HK-2 (cell line): ENCODE data around the gene REEP1.
A peak's percentile ranks its signal among the peaks of the same experiment; 100 is the strongest.
"Not testable (repeated sequence)": the region's sequence is repeated elsewhere in the genome, so short reads cannot be mapped to it uniquely, and the experiment has no call there.

Source experiments
- DNase-seq: peaks from one replicate; pipeline ENCODE4 v3.0.0-alpha.2; 2018; ENCODE audit not compliant: unreplicated experiment

REEP1 gene

DNA sequence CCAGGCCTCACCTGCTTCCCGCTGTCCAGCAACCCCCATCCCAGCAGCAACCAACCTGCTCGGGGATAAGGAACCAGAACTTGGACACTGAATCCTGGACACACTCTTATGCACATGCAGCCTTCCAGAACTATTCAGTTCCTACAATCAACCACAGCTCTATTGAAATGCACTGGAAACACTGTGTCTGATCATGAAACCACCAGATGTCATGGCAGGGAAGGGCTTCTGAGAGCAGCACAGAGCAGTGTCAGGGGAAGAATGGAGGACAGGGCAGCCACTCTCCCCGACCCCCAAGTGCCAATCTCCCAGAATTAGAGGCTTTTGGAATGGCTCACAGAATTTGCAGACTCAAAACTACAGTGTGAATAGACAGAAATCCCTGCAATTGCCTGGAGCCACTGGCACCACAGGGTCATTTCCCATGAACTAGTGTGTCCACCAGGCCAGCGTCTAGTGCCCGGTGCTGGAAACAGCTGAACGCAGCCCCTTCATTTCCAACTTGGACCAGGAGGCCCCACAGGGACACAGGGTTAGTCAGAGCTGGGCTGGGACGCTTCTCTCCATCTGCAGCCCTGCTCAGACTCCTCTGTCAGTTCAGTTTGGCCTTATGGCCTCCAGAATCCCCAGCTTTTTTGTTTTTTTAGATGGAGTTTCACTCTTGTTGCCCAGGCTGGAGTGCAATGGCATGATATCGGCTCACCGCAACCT, 112.6 kb downstream of the REEP1 start:
- DNase-seq = no peak

GRCh38 chr2:86223927-86224560, 113.4 kb downstream of the REEP1 start:
- DNase-seq = no peak

DNA sequence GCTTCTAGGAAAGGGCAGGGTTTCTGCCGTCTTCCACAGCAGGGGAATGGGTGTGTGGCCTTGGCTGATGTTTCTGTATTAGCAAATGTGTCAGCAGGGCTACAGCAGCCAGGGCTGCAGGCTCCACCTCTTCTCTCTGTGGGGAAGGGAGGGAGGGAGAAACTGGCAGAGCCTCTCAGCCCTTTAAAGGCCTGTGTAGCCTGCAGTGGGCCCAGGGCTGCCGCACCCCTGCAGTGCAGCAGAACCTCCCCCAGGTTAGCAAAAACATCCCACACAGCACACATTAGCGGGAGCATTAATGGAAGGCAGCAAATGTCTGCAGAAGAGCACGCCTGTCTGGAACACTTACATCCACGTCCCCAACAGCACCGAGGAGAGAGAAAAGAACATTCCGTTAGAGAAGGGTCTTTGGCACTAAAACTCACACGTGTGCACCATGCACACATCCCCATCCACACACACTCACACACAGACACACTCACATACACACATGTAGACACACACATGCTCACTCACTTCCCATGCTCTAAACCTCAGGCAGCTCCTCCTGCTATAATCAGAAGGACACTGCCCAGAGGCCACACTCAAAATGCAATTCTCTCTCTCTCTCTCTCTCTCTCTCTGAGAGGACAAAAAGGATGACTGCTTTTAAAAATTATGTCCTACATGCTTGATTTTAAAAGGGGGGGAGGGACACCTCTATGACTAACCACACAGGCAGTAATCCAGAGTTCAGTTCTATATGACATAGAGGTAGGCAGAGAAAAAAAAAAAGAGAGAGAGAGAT, 114.1 kb downstream of the REEP1 start:
- no peak for DNase-seq

DNA sequence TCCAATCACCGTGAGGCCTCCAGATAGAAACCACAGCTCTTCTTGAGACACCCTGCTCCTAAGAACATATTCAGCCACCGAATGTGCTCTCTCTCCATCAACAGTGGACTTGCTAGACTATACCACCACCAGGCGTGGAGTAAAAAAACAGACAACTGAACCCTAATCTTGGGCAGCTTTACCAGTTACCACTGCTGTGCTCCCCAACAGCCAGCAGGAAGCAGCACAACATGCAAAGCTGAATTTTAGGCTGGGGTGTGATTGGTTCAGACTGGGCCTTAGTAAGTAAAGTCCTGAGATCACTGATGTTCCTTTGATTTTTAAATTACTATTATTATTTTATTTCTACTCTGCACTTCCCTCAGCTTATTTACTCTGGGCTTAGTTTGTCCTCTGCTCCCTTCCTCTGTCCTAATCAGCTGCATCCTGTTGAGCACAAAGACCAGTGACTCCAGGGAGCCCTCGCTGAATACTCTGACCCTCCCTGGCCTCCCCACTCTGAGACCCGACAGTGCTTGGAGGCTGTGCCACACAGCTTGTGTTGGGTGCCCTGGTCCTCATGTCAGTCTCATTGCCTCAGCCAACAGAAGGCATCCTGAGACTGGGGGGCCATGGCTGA, 116.3 kb downstream of the REEP1 start:
- DNase-seq = peak; percentile 36

DNA sequence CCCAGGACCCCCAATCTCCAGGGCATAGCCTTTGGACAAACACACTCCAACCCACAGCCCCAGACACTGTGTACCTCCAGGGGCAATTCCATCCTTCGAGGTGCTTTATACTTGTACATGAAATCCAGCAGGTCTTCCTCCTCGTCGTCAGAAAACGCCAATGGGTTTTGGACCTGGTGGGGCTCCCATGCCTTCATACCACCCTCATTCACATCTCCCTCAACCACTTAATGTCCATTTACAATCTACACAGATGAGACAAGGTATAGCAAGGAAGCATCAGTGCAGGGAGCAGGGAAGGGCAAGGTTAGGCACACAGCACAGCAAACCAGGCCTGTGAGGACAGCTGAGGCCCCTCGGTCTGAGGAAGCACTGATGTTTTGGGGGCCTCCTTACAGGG, 117.5 kb downstream of the REEP1 start:
- no peak for DNase-seq

GRCh38 chr2:86218124-86218523, 119.3 kb downstream of the REEP1 start:
- no peak for DNase-seq

GRCh38 chr2:86216575-86217555, 120.6 kb downstream of the REEP1 start:
- DNase-seq = no peak

DNA sequence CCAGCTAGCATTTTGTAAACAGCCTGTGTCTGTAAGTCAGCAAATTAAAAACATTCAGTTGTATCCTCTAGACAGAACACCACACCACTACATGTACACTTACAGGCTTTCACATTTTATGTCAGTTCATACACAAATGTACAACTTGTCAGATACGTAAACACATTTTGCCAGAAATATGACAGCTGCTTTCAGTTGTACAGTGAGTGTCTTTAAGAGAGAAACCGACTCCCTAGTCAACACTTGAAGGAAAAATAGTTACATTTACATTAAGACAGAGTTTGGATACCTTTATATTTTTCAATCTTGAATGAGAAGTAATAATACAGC, 123.0 kb downstream of the REEP1 start:
- no peak for DNase-seq

GRCh38 chr2:86213699-86214502, 123.5 kb downstream of the REEP1 start:
- no peak for DNase-seq

- no peak for DNase-seq
These were observed 124.4 kb downstream of the REEP1 start for GRCh38 chr2:86213056-86213455.

DNA sequence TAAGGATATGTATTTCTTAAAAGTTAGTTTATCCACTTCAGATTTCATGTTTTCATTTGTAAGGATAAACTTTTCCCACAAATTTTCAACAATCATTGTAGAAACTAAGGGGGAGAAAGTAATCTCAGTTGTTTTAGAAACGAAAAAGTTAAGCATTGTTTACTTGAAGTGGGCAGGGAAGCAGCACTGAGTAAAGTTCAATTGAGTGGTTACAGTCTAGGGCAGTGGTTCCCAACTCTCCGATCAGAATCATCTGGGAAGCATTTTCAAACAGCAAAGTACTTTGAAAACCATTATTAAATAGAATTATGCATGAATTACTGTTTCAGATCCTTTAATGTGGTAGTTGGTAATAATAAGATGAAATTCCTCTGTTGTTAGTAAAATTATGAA, 125.6 kb downstream of the REEP1 start:
- no peak for DNase-seq

- DNase-seq = no peak
These were observed 126.2 kb downstream of the REEP1 start for GRCh38 chr2:86211033-86211795.

DNA sequence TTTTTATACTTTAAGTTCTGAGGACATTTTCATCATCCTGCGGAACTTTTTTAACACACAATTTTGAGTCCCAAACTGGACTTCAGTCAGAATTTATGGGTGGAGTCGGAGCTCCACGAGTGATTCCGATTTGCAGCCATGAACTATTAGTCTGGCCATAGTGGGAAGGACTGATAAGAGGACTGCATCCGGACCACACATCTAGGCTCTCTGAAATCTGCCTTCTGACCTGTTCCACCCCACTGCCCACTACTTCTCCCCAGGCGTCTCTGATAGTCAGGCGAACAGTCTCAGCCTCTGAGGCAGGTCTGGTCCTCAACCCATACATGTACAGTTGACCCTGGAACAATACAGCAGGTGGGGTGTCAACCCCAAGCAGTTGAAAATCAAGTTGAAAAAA, 133.0 kb downstream of the REEP1 start:
- no peak for DNase-seq

GRCh38 chr2:86203614-86204013, 133.8 kb downstream of the REEP1 start:
- no peak for DNase-seq

GRCh38 chr2:86202702-86203101, 134.7 kb downstream of the REEP1 start:
- no peak for DNase-seq

GRCh38 chr2:86202336-86202692, 135.1 kb downstream of the REEP1 start:
- no peak for DNase-seq

DNA sequence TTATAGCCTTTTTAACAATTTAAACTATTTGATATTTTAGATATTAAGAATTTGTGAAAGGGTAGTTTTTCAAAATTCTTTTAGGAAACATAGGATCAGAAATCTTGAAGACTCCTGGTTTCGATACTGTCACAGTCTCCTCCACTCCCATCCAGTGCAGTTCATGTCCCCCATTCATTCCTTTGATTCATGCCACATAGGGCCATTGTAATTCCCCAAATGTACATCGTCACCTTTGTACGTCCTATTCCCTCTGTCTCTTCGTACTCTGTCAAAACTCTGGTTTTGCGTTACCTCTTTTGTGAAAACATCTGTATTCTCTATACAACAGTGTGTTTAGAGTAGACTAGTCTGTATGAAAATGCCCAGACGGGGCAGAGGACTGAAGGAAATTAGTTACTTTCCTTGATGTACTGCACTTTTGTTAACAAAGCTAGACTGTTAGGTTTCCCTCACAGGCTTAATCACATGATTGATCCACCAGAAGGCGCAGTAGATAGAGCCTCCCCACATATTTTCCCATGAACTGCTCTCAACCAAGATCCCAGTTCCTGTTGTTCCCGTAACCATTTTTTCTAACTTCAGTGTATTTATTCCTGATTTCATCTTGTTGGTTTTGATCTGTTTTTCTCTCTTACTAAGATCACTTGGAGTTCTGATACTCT, 135.6 kb downstream of the REEP1 start:
- DNase-seq = no peak

DNA sequence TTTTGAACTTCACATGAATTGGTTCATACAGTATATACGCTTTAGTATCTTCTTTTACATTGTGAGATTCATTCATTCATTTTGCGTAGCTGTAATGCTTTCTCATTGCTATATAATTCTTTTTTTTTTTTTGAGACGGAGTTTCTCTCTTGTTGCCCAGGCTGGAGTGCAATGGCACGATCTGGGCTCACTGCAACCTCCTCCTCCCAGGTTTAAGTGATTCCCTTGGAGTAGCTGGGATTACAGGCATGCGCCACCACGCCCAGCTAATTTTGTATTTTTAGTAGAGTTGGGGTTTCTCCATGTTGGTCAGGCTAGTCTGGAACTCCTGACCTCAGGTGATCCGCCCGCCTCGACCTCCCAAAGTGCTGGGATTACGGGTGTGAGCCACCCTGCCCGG, 136.9 kb downstream of the REEP1 start:
- DNase-seq = not testable (repeated sequence)

DNA sequence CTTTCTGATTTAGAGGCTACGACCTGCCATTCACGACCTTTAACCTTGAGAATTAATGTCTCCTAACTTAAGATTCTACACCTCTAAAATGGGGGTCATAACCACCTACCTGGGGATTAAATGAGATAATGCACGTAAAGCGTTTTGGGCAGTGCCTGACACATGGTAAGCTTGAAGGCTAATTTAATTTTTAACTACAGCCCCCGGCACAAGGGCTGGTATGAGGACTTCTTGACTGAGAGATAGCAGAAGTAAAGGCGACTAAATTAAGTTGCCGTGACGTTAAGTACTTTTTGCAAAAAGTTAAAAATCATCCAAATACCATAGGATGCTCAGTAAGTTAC, 137.6 kb downstream of the REEP1 start:
- DNase-seq = no peak
